HG03095 (cell line): ENCODE results near the gene GABRB1.

Experiments
- ATAC-seq: cut with Tn5 transposase; IDR thresholded peaks from one replicate; pipeline ENCODE4 v1.9.1; 2021; ENCODE audit warnings: moderate library complexity; ENCODE audit not compliant: unreplicated experiment

The GABRB1 gene

DNA sequence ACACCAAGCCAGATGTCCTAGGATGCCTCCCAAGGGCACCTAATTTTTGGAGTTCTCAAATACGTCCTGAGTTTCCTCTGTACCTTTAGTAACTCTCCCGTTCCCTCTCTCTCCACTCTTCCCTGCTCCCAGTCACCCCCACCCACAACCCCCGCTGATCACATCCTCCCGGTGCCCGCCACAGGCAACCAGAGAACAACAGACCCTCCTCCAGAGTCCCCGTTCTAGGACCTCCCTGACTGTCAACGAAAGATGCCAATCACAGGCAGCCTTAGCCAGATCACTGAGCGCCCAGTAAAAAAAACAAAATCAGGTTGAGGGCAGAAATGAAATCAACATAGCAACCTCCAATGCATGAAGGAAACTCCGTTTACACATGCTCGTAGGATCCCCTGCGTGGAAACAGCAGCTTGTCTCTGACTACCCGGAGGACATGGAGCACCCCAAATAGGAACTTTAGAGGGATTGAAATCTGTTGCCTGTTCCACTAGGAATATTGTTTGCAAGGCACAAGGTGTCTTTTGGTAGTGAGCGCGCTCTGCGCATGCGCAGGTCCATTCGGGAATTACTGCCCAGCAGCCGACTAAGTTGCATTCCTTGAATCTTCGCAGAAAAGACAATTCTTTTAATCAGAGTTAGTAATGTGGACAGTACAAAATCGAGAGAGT, at the start of gene GABRB1:
TSS of gene GABRB1 (plus strand) at position 557 of the 668 bp plus-strand sequence.
- no peak for ATAC-seq

DNA sequence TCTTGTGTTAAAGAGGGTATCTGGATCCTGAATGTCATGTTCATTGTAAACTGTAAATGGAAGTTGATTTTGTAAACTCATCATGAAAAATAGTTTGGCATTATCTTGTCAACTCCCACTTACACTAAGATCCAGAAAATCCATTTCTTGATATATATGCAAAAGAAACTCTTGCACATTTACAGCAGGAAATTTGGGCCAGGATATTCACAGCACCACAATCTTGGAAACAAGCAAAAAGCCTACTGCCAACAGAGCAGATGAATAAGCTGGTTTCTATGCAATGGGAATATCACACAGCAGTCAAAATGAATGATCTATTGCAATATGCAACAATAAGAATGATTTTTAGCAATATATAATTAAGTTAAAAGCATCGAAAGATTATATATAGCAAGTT, 46.6 kb upstream of the GABRB1 start:
- no peak for ATAC-seq

DNA sequence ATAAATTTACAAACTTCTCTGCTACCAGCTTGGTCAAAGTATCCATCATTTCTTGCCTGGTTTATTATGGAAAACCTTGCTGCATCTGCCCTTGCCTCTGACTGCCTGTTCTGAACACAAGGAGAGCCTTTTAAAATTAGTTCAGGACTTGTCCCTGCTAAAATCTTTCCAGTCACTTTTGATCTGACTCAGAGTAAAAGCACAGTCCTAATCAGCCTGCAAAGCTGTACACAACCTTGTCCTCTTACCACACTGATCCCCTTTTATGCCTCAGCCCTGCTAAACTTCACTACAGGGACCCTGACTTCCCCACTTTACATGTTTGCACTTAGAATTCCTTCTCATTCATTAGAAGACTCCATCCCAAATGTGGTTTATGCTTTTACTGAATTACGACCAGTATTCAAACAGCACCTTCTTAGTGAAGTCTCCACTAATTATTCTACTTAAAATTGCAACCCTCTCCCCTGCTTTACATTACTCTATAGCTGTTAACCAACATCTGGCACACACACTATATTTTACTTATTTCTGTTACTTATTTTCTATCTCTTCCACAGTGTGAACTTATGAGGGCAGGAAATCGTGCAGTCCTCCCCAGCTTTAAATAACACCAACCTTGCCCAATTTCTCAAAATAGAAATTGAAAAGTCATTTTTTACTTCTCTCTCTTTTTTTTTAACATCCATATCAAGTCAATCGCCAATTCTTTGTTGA, 44.3 kb upstream of the GABRB1 start:
- no peak for ATAC-seq

DNA sequence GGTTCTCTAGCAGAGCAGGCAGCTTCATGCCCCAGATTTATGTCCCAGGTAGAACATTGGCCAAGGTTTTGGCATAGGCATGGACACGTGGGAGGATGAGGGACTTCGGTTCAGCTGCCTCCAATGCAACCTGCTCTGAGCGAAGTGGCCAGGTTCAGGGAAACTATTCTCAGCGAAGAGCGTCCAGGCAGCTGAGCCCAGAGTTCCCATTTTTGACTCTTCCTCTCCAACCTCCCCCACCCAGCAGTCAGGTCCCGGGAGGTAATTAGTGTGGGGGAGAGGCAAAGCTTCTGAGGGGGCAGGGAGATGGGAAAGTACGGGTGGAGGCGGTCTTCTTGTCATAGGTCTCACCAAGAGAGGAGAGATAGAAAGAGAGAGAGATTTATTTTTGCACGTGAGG, 39.0 kb upstream of the GABRB1 start:
- ATAC-seq = no peak

DNA sequence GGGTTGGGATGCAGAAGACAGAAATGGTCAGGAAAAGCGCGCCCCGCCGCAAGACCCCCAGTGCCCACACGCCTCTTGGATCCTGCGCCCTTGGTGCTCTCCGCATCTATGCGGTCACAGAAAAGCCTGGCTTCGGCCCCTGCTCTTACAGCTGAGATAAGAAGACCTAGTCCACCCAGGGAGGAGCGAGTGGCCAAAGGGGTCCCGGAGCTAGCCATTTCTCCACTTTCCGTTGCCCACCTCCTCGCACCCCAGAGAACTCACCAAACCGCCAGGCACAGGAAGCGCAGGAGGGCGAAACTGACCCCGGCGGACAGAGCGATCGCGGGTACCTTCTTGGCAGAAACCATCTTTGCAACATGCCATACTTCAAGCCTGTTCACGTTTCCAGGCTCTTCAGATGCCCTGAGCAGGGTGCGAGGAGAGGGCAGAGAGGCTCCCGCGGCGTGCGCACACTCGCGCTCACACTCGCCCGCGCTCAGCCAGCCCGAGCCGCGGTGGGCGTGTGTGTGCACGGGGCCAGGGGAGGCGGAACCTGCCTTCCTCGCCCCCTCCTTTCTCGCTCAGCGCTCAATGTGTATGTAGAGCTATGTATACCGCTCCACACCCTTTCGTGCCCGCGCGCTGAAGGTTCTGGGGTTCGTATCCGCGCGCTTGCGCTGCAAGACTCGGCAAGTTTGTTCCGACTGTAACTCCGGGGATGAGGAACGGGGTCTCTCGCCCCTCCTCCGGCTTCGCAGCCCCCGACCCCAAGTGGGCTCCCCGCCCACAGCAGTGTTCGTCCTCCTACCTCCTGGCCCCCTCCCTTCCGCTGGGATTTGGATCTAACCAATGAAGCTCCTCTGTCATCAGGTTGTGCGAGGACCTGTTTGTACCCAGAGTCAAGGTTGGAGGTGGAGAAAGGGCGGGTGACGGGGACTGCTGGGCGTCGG, 38.0 kb upstream of the GABRB1 start, which contains the start of gene GABRA4:
TSS of gene GABRA4 (minus strand) at position 507 of the 932 bp plus-strand sequence. CDS start at position 350, 157 bp downstream.
- ATAC-seq = no peak

DNA sequence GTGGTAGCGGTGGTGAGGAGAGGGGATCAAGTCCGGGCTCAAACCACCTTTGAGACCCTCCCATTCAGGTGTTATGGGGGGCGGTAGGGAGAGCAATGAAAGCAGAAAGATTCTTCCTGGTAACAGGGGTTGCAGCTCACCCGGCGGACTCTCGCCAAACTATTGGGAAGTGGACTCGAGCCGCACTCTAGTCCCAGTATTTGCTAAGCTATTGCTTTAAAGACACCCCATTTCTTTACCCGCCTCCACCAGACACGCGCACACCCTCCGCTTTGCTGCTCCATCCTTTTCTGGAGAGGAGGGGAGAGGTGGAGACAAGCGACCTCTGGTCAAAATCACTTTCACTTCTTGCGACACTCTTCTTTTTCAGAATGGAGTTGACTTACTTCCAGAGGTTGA, 37.4 kb upstream of the GABRB1 start:
- ATAC-seq = no peak

DNA sequence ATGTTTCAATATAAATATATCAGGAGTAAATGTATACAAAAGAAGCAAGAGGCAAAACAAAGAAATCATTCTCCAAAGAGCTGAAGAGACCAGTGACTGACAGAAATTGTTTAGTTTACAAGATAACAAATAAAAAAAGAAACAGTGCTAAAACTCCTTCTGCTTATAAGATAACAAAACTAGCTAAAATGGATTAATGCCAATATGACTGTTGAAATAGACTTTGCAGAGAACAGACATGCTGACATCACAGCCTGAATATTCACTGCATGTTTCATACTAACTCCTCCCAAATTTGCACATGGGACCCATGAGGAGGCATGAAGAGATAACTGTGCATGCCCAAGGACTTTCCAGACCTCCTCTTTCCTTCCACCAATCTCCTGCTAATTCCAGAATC, 31.8 kb upstream of the GABRB1 start:
- no peak for ATAC-seq

DNA sequence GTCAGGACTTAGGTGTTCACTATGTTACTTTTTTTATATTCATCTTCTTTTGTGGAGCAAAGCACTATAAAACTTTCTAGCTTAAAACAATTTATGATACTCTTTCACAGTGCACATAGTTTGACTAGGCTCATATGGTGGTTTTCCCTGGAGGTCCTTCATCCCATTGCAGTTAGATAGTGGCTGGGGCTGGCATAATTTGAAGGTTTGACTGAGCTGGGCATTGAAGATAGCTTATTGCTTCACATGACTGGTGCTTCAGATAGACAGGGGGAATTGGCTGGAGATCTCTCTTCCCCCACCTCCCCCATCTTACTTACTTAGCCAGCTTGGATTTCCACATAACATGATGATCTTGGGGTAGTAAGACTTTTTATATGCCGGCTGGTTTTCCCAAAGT, 31.0 kb upstream of the GABRB1 start:
- ATAC-seq = no peak

DNA sequence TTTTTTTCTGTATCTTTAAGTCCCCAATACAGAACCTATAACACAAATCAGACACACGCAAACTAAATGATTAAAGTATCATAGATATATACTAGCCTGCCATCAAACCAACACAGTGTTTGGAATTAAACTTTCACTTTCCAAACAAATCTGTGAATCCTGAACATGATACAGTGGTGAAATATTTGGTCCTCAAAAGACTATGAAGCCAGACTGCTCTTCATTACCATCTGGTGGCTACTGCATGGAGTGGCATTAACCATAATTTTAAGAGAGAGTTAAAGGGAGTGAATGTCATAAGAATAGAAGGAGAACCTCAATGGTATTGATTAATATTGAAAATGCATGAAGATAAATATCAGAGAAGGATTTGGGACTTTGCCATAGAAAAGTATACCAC, 28.8 kb upstream of the GABRB1 start:
- ATAC-seq = no peak

DNA sequence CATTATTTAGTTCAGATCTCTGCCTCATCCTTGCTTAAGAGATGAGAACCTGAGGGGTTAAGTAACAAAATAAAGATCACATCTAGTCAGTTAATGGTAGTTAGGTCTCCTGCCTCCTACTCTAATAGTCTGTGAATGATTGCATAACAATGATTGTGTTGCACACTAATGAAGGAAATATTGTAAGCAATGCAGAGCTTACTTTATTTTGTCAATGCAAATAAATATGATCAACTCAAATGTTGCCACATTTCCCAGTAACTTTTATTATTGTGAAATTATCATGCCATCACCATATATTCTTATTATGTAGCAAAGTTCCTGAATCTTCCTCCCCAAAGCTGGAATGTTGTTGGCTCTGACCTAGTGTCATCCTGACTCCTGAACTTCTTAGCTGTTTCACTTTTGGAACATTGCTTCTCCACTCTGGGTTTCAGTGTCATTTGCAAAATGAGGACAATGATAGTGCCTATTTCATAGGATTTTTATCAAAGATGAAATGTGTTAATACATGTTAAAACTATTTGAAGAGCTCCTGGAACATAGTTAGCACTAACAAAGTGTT, 20.9 kb upstream of the GABRB1 start:
- ATAC-seq = no peak

DNA sequence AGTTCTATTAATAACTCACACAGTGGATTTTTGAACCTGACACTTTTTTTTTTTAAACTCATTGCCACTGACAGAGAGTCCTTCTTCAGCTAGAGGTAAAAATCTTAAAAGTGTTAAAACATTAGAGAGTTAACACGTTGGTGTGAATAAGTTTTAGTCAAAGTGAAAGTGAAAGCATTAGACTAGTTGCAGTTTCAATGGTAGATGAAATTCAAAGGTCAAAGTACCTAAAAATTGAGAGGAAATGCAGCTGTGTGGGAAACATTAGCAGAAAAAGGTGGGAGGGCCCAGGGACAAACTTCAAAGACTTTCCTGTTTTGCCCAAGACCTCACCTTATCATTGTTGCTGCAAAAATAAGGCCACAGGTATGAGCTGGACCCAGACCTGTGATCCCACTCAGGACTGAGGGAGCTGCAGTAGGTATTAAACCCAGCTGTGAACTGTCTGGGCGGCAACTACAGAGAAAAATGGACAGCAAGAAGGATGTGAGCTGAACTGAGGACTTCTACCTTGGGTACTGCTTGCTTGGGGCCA, 20.4 kb upstream of the GABRB1 start:
- peak; percentile 93 for ATAC-seq

DNA sequence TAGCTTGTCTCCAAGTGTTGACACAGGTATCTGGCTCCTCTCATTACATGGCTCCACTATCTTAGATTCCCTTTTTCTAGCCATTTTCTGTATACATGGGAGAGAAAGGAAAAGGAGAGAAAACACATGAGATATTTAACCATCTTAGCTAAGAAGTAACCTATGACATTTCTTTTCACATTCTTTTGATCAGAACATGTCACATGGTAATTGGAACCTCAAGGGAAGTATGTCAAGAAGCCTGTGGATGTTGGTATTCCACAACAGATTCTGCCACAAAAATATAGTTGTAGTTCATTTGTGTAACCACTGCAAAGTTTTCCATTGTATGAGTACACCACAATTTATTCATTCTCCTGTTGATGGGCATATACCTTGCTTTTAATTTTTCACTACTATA, 18.7 kb upstream of the GABRB1 start:
- no peak for ATAC-seq

DNA sequence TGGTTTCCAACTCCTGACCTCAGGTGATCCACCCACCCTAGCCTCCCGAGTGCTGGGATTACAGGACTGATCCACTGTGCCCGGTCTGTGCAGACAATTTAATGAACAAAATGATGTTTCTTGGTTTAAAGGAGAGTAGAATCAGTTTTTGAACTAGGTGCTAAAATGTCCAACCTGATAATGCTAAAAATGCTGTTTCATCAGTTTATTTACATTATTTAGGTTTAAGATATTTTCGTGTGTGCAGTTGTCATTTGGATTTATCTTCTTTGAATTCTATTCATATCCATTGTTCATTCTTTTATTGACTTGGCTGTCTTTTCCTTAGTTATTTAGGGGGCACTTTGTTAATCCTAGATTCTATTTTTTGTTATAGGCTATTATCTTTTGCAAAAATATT, 18.0 kb upstream of the GABRB1 start:
- no peak for ATAC-seq

DNA sequence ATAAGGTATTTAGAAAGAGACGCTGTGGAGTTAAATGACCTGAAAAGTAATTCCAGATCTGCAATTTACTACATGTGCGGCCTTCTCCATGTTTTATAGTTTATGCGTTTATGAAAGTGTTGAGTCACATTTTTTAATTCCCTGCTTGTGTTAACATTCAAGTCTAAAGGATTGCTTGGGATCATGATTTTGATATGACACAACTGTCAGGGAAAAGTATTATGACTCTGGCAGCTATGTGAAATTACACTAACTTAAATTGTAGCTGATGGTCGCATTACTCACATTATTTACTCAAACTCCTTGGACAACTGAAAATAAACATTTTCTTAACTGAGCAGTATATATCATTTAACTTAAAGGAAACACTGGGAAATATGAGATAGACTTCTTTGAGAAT, 14.3 kb upstream of the GABRB1 start:
- no peak for ATAC-seq

DNA sequence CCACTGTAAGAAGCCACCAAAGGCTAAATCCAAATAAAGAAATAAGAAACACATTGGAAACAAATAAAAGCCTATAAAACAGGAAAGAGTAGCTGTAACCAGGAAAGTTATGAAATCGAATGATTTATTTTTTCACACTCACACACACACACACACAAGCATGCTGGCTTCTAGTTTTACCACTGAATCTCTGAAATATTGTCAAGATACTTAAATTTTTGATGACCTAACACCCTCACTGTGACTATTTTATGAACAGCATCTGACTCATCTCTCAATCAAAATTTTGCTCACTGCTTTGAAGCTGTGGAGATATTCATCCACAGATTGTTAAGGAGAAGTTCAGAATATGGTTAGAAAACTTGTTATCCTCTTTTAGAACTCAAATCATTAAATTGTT, 13.9 kb upstream of the GABRB1 start:
- no peak for ATAC-seq

DNA sequence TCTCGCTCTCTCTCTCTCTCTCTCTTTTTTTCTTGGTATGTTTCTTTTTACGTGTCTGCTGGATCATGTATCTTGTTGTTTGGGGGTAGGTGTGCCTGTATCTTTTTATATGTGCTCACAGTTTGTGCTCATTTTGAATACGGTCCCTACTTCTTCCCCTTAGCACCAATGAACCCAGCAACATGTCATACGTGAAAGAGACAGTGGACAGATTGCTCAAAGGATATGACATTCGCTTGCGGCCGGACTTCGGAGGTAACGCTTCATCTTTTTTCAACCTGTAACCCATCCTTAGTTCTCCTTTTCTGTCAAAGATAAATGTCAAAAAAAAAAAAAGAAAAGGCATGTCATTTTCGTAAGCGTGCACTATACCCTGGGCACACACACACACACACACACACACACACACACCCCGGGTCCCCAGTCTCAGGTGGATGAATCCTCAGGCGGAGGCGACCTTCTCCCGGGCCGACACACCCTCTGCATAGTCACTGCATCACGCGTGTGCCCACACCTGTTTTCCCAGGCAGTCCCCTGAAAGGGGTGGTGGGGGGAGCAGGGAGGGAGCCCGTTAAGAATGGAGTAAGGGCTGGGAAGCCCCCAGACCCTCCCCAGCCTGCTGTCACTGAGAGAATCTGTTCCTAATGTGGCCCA, 511 bp downstream of the GABRB1 start:
- ATAC-seq = no peak

DNA sequence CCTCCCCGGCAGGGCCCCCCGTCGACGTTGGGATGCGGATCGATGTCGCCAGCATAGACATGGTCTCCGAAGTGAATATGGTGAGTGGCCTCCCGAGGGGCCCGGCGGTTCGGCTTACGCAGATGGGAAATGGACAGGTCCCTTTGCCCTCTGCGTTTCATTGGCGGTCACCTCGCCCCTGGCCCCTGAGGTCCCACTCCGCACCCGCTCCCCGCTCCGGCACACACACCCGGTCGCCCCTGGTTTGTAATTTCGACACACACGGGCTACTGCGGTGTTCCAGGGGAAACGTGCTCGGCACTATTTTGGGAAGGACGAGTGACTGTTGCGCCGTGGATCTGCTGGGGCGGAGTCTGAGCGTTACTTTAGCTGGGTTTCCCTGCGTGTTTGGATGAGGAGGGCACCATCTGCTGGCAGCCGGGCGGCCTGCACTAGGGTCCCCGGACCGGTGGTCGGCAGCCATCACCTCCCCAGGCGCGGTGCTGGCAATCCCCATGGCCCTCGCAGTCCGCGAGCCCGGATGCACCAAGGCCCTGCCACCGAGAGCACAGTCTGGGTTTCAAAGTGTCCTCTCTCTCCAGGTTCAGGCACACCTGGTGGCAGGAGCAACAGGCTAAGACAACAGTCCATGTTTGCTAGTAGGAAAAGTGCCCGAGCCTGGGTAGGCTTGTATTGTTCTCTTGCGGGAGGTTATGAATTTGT, 1.2 kb downstream of the GABRB1 start:
- ATAC-seq = peak; percentile 82

DNA sequence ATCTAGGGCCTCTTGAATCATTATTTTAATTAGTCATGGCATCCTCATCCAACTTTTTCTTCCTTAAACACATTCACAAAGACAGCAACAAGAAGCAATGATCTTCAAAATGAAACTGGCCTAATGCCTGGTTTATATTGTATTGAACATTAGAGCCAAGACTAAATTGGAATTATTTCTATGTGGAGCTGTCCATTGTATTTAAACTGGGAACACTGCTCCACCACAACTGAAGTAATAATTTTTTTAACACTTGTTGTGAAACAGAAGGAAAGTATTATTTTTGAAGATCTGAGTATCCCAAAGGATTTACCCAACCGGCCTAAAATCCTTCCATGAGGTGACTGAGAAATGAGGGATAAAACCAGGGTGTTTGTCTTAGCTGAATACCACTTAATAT, 6.9 kb downstream of the GABRB1 start:
- no peak for ATAC-seq

DNA sequence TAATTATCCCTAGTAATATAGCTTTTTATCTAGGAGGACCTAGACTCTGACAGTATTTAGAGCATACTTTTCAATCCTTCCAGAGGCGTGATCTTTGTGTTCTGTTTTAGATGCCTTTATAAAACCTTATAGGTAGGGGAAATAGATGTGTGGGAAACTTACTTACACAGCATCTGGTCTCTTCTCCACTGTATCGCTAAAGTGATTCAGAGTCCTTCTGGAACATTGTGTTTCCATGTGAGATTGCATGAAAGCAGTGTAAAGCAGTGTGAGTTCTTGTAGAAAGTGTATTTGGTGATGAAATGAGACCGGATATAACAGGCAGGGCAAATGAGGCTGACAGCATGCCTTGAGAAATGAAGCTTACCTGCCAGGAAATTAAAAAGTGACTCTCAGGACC, 9.5 kb downstream of the GABRB1 start:
- ATAC-seq = no peak

DNA sequence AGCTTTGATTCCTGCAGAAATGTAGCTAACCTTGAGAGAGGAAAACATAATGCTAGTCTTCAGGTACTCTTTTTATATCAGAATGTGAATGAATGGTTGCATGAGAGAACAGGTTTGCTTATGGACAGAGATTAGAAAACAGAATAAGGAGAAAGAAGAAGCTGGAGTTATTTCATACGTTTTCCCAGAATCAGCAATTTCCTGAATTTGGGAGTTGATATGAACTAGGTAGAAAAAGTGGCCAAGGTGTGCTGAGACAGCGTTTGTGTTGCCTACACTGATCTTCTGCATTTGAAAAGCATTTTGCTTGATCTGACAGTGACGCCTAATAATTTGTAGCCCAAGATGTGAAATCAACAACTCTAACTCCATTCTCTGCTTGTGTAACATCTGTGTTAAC, 12.5 kb downstream of the GABRB1 start:
- ATAC-seq = no peak
